GM19239 (cell line): ENCODE measurements around the gene ENTR1.

Source experiments
- DNase-seq: peaks from one replicate; pipeline ENCODE4 v3.0.0; 2011; ENCODE audit warnings: low spot score; ENCODE audit not compliant: insufficient read length
- FAIRE-seq: peaks from 2 replicates; lab custom pipeline; 2011; peaks lifted over from hg19 to GRCh38; lab: Jason Lieb, UNC

The ENTR1 gene

GRCh38 chr9:136410500-136411287, at the start of gene ENTR1, which contains the start of gene PMPCA:
ENTR1 (minus strand) TSS chr9:136410614; CDS start chr9:136410397, 217 bp downstream.
PMPCA (plus strand) TSS chr9:136410658; CDS start chr9:136410669, 11 bp downstream.
- peak; percentile 99 for DNase-seq
- FAIRE-seq = peak; percentile 82

GRCh38 chr9:136459425-136459824, 49.0 kb upstream of the ENTR1 start:
- no peak for FAIRE-seq
- no peak for DNase-seq

DNA sequence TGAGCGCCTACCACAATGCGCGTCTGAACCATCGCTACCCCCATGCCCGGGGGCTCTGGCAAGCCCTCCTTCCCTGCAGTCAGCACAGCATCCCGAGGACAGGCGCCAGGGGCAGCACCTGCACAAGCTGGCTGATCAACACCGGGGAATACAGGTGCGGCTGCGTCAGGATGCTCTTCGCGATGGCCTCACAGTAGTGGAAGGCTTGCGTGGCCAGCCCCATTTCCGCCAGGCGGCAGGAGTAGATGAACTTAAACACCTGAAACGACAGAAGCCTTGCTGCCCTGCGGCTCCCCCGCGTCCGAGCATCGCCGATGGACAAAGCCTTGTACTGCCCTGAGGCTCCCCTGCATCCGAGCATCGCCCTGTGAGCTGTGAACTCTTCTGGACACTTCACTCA, 46.9 kb upstream of the ENTR1 start:
- FAIRE-seq (no peak), DNase-seq (no peak)

DNA sequence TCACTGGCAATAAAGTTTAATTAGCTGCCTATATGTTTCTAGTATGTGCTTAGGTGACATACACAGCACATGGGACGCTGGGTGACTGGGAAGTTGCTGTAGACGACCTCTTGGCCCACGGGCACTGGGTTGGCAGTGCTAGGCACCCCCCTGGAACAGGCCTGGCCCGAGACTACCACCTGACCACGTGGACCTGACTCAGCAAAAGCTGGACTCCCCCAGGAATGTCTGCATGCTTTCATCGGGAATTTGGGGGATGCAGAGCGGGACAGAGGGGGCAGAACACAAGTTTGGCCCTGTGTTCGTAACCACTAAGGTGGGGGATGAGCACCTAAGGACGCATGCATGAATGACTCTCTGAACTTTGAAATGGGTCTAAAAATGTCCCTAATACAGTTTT, 45.8 kb upstream of the ENTR1 start:
- FAIRE-seq (no peak), DNase-seq (no peak)

DNA sequence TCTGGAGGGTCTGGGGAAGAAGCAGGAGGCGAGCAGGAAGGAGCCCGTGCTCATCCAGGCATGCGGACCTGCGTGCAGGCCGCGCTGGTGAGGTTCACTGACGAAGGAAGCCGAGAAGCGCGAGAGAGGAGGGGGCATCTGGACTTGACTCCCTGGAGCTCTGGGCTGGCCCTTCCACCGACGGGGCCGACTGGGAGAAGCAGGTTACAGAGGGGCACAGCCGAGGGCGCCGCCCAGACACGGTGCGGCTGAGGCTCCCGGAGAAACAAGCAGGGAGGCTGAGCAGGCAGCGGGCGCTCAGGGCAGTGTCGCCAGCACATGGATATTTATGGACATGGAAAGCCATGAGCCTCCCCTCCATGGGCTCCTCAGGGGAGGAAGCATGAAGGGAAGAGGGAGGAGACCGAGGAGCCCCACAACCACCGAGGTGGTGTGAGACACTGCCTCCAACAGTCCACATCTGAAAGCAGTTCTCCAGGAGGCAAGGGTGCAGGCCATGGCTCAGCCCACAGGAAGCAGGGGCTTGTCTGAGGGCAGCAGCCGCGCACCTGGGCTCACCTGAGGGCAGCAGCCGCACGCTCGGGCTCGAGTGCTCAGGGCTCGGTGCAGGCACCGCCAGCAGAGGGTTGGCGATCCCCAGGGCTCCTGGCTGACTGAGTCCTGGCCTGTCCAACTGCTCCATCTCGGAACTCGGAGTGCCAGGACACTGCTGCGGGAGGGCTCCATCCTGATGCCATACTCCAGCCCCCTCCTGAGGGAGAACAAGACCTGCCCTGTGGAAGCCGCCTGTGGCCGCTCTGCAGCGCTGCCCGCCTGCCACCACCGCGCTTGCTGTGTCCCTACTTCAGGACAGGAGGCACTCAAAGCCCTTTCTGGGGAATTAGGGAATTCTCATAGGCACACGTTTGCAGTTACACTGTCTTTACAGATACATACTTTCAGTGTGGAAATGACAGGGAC, 44.9 kb upstream of the ENTR1 start:
- no peak for DNase-seq
- FAIRE-seq = no peak

DNA sequence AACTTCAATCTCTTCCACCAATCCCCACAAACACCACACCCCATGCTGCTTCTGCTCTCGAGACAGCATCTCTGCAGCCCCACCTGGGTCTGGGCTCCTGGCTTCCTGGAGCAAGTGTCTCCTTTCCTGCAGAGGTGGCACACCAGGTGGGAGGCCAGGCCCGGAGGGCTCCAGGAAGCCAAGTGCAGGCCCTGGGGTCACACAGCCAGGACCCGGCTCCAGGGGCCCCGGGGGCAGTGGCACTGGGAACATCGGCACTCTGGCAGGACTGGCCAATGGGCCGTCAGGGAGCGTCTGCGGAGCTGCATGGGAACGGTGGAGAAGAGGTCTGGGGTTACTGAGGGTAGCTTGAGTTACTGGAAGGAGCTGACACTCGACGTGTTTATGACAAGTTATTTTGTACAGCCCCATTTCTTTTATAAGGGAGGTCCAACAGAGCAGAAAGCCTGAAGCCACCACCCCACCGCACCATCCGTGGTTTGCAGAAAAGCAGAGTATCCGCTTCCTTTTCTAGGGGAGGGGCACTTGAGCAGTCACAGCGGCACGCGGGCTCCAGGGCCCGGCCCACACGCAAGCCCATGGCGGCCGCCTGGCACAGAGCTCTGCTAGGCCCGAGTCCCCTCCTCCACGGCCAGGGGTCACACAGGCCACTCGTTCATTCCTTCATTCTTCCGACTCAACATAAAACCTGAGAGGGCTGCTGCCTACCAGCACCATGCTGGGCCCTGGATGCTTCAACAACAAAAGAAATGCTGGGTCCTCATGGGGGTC, 43.8 kb upstream of the ENTR1 start:
- FAIRE-seq (no peak), DNase-seq (no peak)

- no peak for FAIRE-seq
- DNase-seq = no peak
These were observed 42.9 kb upstream of the ENTR1 start for GRCh38 chr9:136453326-136453725.

GRCh38 chr9:136451221-136451877, 40.9 kb upstream of the ENTR1 start:
- no peak for DNase-seq
- no peak for FAIRE-seq

DNA sequence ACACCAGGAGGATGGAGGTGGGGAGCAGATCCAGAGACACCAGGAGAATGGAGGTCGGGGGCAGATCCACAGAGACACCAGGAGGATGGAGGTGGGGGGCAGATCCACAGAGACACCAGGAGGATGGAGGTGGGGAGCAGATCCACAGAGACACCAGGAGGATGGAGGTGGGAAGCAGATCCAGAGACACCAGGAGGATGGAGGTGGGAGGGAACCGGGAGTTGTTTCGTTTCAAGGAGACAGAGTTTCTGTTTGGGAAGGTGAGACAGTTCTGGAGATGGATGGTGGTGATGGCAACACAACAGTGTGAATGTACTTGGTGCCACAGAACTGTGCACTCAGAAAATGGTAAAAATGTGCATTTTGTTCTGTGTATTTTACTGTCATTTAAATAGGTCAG, 38.2 kb upstream of the ENTR1 start:
- FAIRE-seq (no peak), DNase-seq (no peak)

GRCh38 chr9:136447173-136447778, 36.9 kb upstream of the ENTR1 start:
- DNase-seq = no peak
- FAIRE-seq = no peak

DNA sequence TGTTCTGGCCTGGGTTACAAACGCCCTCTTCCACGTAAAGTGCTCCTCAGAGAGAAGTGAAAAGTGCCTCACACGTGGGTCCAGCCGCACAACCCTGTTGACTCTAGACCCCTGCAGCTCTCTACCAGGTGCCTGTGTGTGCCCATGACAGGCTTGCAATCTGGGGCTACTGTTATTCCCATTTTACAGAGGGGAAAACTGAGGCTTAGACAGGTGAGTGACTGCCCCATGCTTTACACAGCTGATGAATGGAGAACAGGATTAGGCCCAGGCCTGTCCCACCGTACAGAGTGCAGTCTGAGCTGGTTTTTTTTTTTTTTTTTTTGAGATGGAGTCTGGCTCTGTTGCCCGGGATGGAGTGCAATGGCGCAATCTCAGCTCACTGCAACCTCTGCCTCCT, 35.4 kb upstream of the ENTR1 start:
- DNase-seq (no peak), FAIRE-seq (no peak)

DNA sequence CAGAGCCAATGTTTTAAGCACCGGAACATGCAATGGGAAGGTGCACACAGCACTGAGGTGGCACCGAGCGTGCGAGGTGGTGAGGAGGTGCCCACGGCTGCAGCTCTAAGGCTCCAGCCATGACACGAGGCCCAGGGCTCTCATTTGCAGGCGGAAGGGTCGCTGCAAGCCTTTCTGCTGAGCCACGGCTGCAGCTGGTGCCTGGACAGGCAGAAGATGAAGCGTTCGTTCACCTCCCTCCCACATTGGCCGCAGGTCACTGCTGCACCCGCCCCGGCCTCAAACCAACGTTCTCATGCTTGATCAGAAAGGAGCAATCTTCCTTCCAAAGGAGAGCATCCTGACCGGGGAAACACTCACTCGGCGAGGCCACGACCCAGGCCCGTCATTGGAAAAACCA, 33.7 kb upstream of the ENTR1 start:
- no peak for DNase-seq
- no peak for FAIRE-seq

DNA sequence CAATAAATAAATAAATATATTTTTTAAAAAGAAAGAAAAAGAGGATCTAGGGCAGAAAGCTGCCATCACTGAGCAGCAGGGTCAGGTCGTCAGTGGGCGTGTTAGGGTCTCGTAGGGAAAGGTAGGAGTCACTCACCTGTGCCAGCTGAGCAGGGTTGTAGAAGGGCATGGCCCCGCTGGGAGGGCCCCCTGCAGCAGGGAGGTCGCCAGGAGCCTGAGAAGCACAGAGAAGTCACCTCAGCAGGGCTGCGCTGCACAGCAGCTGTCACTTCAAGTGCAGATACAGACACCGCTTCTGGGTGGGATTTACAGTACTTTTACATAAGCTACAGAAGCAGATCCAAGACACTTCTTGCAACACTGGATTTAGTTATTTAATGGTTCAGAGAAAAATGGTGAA, 33.3 kb upstream of the ENTR1 start:
- no peak for DNase-seq
- FAIRE-seq = no peak

DNA sequence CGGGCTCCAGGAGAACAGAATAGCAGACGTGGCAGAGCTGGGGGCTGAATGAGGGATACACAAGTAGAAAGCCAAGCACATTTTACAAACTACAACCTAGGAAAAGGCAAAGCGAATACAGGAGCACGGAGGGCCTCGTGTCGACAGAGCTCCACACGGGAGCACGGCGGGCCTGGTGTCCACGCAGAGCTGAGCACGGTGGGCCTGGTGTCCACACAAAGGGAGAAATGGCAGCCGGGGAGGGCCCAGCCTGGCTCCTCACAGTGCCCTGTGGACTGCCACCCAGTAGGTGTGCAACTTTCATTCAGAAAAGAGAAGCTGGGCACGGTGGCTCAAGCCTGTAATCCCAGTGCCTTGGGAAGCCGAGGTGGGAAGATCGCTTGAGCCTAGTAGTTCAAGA, 32.7 kb upstream of the ENTR1 start:
- no peak for FAIRE-seq

DNA sequence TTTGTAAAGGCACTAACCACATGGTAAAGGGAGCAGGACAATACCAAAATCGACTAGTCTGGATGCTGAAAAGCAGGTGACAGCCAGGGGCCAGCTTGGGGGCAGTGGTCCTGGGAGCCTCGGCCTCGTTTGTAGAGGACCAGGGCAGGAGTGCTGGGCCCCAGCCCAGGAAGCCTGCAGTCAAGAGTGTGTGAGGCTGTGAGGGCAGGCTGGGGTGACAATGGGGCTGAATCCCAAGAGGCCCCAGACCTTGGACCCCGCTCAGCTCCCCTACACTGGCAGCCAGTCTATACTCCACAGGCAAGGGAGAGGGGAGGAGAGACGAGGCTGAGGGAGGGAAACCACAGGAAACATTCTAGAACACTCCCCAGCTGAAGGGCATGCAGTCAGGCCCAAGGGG, 31.9 kb upstream of the ENTR1 start:
- DNase-seq = no peak
- FAIRE-seq = no peak

More for the DNA sequence above, 32.7 kb upstream of the ENTR1 start:
- no peak for DNase-seq

GRCh38 chr9:136441681-136442245, 31.3 kb upstream of the ENTR1 start:
- no peak for FAIRE-seq
- no peak for DNase-seq

- FAIRE-seq = no peak
- no peak for DNase-seq
These were observed 30.8 kb upstream of the ENTR1 start for GRCh38 chr9:136441191-136441680.

- peak; percentile 31 for FAIRE-seq
These were observed 29.3 kb upstream of the ENTR1 start, which contains the start of gene INPP5E for GRCh38 chr9:136439481-136440408. INPP5E (minus strand) TSS chr9:136439845; CDS start chr9:136439419, 426 bp downstream.

More at GRCh38 chr9:136439481-136440408, 29.3 kb upstream of the ENTR1 start, which contains the start of gene INPP5E:
- peak; percentile 97 for DNase-seq
